ENCODE data around the gene SPIRE1. TPM values are rescaled to one million over a fixed set of nuclear protein-coding genes. Genes with fewer than 3 reads are reported as not detected.
"Not testable (repeated sequence)": the region's sequence is repeated elsewhere in the genome, so short reads cannot be mapped to it uniquely, and the experiment has no call there.

Gene SPIRE1
- total and polyA plus RNA-seq, 4 experiments from 2014 or later: 1.7 to 3.0 (median 1.8) TPM; not detected in 1

GRCh38 chr18:12567849-12568248 is 90.1 kb downstream of the SPIRE1 start:
- H3K9me3 Mint-ChIP-seq: peaks cover 0 to 5% (median 0%) of the 10 kb centered on the region in 8 donors

GRCh38 chr18:12564861-12565260 is 93.0 kb downstream of the SPIRE1 start:
- Mint-ChIP-seq H3K27me3 (peaks cover 8 to 12% of the 10 kb centered on the region in 2 donors), H3K9me3 (peaks cover 0 to 5% (median 2%) of the 10 kb centered on the region in 8 donors), H3K4me1 (no peaks in the 10 kb centered on the region), H3K36me3 (no peaks in the 10 kb centered on the region), H3K27ac (no peak overlapping the region), H3K4me3 (no peak overlapping the region)
- ChIA-PET POLR2A (ENCODE audit: partially characterized antibody) (no interaction called here), CTCF (ENCODE audit: partially characterized antibody) (no interaction called here)
- no peak overlapping the region for H3K4me3 ChIP-seq (ENCODE audit: low read length in 2 of 2)
- H3K9me3 ChIP-seq (ENCODE audit: control insufficient read depth in 1 of 2, low read length in 2 of 2): no peaks in the 10 kb centered on the region
- no peaks in the 10 kb centered on the region for H3K27me3 ChIP-seq (ENCODE audit: insufficient read depth, low read length)
- H3K4me1 ChIP-seq (ENCODE audit: insufficient read depth, low read length): no peaks in the 10 kb centered on the region
- DNase-seq: no peak
- H3K36me3 ChIP-seq (ENCODE audit: insufficient read depth, low read length): no peaks in the 10 kb centered on the region
- intact Hi-C loops (cut with micrococcal nuclease): no loop called here
- H3K27ac ChIP-seq (ENCODE audit: low read depth, low read length): no peak overlapping the region

More at GRCh38 chr18:12567849-12568248, 90.1 kb downstream of the SPIRE1 start:
- no peaks in the 10 kb centered on the region for H3K4me1 ChIP-seq (ENCODE audit: insufficient read depth, low read length)
- no peaks in the 10 kb centered on the region for H3K9me3 ChIP-seq (ENCODE audit: control insufficient read depth in 1 of 2, low read length in 2 of 2)
- no peaks in the 10 kb centered on the region for H3K27me3 ChIP-seq (ENCODE audit: insufficient read depth, low read length)
- no peaks in the 10 kb centered on the region for H3K4me1 Mint-ChIP-seq
- H3K4me3 Mint-ChIP-seq: no peak overlapping the region
- ChIA-PET CTCF (ENCODE audit: partially characterized antibody) (no interaction called here), POLR2A (ENCODE audit: partially characterized antibody) (no interaction called here)
- H3K27ac Mint-ChIP-seq: no peak overlapping the region
- no peak for DNase-seq
- no peaks in the 10 kb centered on the region for H3K36me3 Mint-ChIP-seq
- no peaks in the 10 kb centered on the region for H3K36me3 ChIP-seq (ENCODE audit: insufficient read depth, low read length)
- intact Hi-C loops (cut with micrococcal nuclease): no loop called here
- no peak overlapping the region for H3K27ac ChIP-seq (ENCODE audit: low read depth, low read length)
- H3K4me3 ChIP-seq (ENCODE audit: low read length in 2 of 2): no peak overlapping the region
- H3K27me3 Mint-ChIP-seq: peaks cover 5 to 15% of the 10 kb centered on the region in 2 donors

GRCh38 chr18:12564378-12564777 is 93.5 kb downstream of the SPIRE1 start:
- peaks cover 0 to 7% (median 3%) of the 10 kb centered on the region in 8 donors for H3K9me3 Mint-ChIP-seq
- no peak overlapping the region for H3K27ac ChIP-seq (ENCODE audit: low read depth, low read length)
- no peaks in the 10 kb centered on the region for H3K4me1 ChIP-seq (ENCODE audit: insufficient read depth, low read length)
- intact Hi-C loops (cut with micrococcal nuclease): no loop called here
- H3K9me3 ChIP-seq (ENCODE audit: control insufficient read depth in 1 of 2, low read length in 2 of 2): no peaks in the 10 kb centered on the region
- no peak overlapping the region for H3K27ac Mint-ChIP-seq
- no peaks in the 10 kb centered on the region for H3K27me3 ChIP-seq (ENCODE audit: insufficient read depth, low read length)
- H3K4me1 Mint-ChIP-seq: no peaks in the 10 kb centered on the region
- ChIA-PET CTCF (ENCODE audit: partially characterized antibody) (no interaction called here), POLR2A (ENCODE audit: partially characterized antibody) (no interaction called here)
- no peaks in the 10 kb centered on the region for H3K36me3 Mint-ChIP-seq
- H3K27me3 Mint-ChIP-seq: peaks cover 8 to 11% of the 10 kb centered on the region in 2 donors
- DNase-seq: no peak
- no peak overlapping the region for H3K4me3 ChIP-seq (ENCODE audit: low read length in 2 of 2)
- no peak overlapping the region for H3K4me3 Mint-ChIP-seq
- H3K36me3 ChIP-seq (ENCODE audit: insufficient read depth, low read length): no peaks in the 10 kb centered on the region

GRCh38 chr18:12560600-12560999 is 97.3 kb downstream of the SPIRE1 start:
- intact Hi-C loops (cut with micrococcal nuclease); H3K36me3 ChIP-seq (ENCODE audit: insufficient read depth, low read length); H3K4me3 Mint-ChIP-seq; H3K4me1 ChIP-seq (ENCODE audit: insufficient read depth, low read length); POLR2A ChIA-PET (ENCODE audit: partially characterized antibody); H3K27ac ChIP-seq (ENCODE audit: low read depth, low read length); H3K27ac Mint-ChIP-seq; H3K9me3 Mint-ChIP-seq; H3K36me3 Mint-ChIP-seq; H3K27me3 Mint-ChIP-seq; H3K4me1 Mint-ChIP-seq; CTCF ChIA-PET (ENCODE audit: partially characterized antibody); H3K9me3 ChIP-seq (ENCODE audit: control insufficient read depth in 1 of 2, low read length in 2 of 2); DNase-seq; H3K4me3 ChIP-seq (ENCODE audit: low read length in 2 of 2); H3K27me3 ChIP-seq (ENCODE audit: insufficient read depth, low read length): not testable (repeated sequence)

GRCh38 chr18:12559319-12559718 is 98.6 kb downstream of the SPIRE1 start:
- Mint-ChIP-seq H3K9me3 (peaks cover 3 to 18% (median 5%) of the 10 kb centered on the region in 8 donors), H3K4me3 (no peak overlapping the region), H3K36me3 (peaks cover 1 to 4% of the 10 kb centered on the region in 2 donors), H3K27ac (no peak overlapping the region), H3K27me3 (peaks cover 7 to 12% of the 10 kb centered on the region in 2 donors), H3K4me1 (no peaks in the 10 kb centered on the region)
- H3K9me3 ChIP-seq (ENCODE audit: control insufficient read depth in 1 of 2, low read length in 2 of 2): peaks cover 0 to 6% of the 10 kb centered on the region in 2 donors
- DNase-seq: peak in 1 of 5 donors; percentile 30
- H3K36me3 ChIP-seq (ENCODE audit: insufficient read depth, low read length): no peaks in the 10 kb centered on the region
- ChIA-PET CTCF (ENCODE audit: partially characterized antibody) (no interaction called here), POLR2A (ENCODE audit: partially characterized antibody) (no interaction called here)
- H3K27ac ChIP-seq (ENCODE audit: low read depth, low read length): no peak overlapping the region
- no peak overlapping the region for H3K4me3 ChIP-seq (ENCODE audit: low read length in 2 of 2)
- H3K4me1 ChIP-seq (ENCODE audit: insufficient read depth, low read length): no peaks in the 10 kb centered on the region
- H3K27me3 ChIP-seq (ENCODE audit: insufficient read depth, low read length): no peaks in the 10 kb centered on the region
- intact Hi-C loops (cut with micrococcal nuclease): no loop called here

GRCh38 chr18:12556946-12557806 is 100.7 kb downstream of the SPIRE1 start:
- ChIA-PET CTCF (ENCODE audit: partially characterized antibody) (no interaction called here), POLR2A (ENCODE audit: partially characterized antibody) (no interaction called here)
- Histone ChIP-seq H3K36me3 (ENCODE audit: insufficient read depth, low read length) (no peaks in the 10 kb centered on the region), H3K9me3 (ENCODE audit: control insufficient read depth in 1 of 2, low read length in 2 of 2) (peaks cover 0 to 6% of the 10 kb centered on the region in 2 donors), H3K4me1 (ENCODE audit: insufficient read depth, low read length) (no peaks in the 10 kb centered on the region), H3K27ac (ENCODE audit: low read depth, low read length) (no peak overlapping the region), H3K27me3 (ENCODE audit: insufficient read depth, low read length) (no peaks in the 10 kb centered on the region), H3K4me3 (ENCODE audit: low read length in 2 of 2) (no peak overlapping the region)
- H3K27ac Mint-ChIP-seq: no peak overlapping the region
- intact Hi-C loops (cut with micrococcal nuclease): no loop called here
- peaks cover 1 to 5% of the 10 kb centered on the region in 2 donors for H3K36me3 Mint-ChIP-seq
- H3K4me1 Mint-ChIP-seq: no peaks in the 10 kb centered on the region
- H3K4me3 Mint-ChIP-seq: no peak overlapping the region
- DNase-seq: no peak
- peaks cover 7 to 9% of the 10 kb centered on the region in 2 donors for H3K27me3 Mint-ChIP-seq
- H3K9me3 Mint-ChIP-seq: peaks cover 3 to 29% (median 14%) of the 10 kb centered on the region in 8 donors

- intact Hi-C loops (cut with micrococcal nuclease): no loop called here
Measured at GRCh38 chr18:12554796-12555388, 103.0 kb downstream of the SPIRE1 start.

More at GRCh38 chr18:12554796-12555388, 103.0 kb downstream of the SPIRE1 start:
- no peak for DNase-seq
- Mint-ChIP-seq H3K36me3 (peaks cover 1 to 5% of the 10 kb centered on the region in 2 donors), H3K4me1 (no peaks in the 10 kb centered on the region), H3K4me3 (no peak overlapping the region), H3K9me3 (peaks cover 1 to 28% (median 14%) of the 10 kb centered on the region in 8 donors), H3K27ac (no peak overlapping the region), H3K27me3 (peaks cover 8 to 11% of the 10 kb centered on the region in 2 donors)
- Histone ChIP-seq H3K4me3 (ENCODE audit: low read length in 2 of 2) (no peak overlapping the region), H3K9me3 (ENCODE audit: control insufficient read depth in 1 of 2, low read length in 2 of 2) (peaks cover 0 to 6% of the 10 kb centered on the region in 2 donors), H3K27ac (ENCODE audit: low read depth, low read length) (no peak overlapping the region), H3K4me1 (ENCODE audit: insufficient read depth, low read length) (no peaks in the 10 kb centered on the region), H3K36me3 (ENCODE audit: insufficient read depth, low read length) (no peaks in the 10 kb centered on the region), H3K27me3 (ENCODE audit: insufficient read depth, low read length) (no peaks in the 10 kb centered on the region)
- ChIA-PET CTCF (ENCODE audit: partially characterized antibody) (no interaction called here), POLR2A (ENCODE audit: partially characterized antibody) (no interaction called here)

All from CD4-positive, alpha-beta memory T cell (primary cell).